GM12875 (cell line): ENCODE data around the gene CEMIP.
"Not testable (repeated sequence)": the region's sequence is repeated elsewhere in the genome, so short reads cannot be mapped to it uniquely, and the experiment has no call there.

Experiments used
- H3K4me3 ChIP-seq: one replicate; pipeline ENCODE4 v1.5.1; 2011; ENCODE audit warnings: low read depth, low read length, control low read depth
- TF ChIP-seq, protein P1 (sequence below): IDR thresholded peaks from 2 replicates; pipeline ENCODE4 v1.5.1; 2011; ENCODE audit warnings: low read depth, mild to moderate bottlenecking, control low read depth, inconsistent platforms, low read length, moderate library complexity, borderline replicate concordance; ENCODE audit not compliant: insufficient read depth

Gene CEMIP

GRCh38 chr15:80958818-80959495 is 179.8 kb downstream of the CEMIP start:
- TF ChIP-seq, protein P1, sequence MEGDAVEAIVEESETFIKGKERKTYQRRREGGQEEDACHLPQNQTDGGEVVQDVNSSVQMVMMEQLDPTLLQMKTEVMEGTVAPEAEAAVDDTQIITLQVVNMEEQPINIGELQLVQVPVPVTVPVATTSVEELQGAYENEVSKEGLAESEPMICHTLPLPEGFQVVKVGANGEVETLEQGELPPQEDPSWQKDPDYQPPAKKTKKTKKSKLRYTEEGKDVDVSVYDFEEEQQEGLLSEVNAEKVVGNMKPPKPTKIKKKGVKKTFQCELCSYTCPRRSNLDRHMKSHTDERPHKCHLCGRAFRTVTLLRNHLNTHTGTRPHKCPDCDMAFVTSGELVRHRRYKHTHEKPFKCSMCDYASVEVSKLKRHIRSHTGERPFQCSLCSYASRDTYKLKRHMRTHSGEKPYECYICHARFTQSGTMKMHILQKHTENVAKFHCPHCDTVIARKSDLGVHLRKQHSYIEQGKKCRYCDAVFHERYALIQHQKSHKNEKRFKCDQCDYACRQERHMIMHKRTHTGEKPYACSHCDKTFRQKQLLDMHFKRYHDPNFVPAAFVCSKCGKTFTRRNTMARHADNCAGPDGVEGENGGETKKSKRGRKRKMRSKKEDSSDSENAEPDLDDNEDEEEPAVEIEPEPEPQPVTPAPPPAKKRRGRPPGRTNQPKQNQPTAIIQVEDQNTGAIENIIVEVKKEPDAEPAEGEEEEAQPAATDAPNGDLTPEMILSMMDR = no peak
- H3K4me3 ChIP-seq = no peak overlapping the region

- not testable (repeated sequence) for H3K4me3 ChIP-seq
Measured at GRCh38 chr15:80965454-80965853, 186.3 kb downstream of the CEMIP start.

DNA sequence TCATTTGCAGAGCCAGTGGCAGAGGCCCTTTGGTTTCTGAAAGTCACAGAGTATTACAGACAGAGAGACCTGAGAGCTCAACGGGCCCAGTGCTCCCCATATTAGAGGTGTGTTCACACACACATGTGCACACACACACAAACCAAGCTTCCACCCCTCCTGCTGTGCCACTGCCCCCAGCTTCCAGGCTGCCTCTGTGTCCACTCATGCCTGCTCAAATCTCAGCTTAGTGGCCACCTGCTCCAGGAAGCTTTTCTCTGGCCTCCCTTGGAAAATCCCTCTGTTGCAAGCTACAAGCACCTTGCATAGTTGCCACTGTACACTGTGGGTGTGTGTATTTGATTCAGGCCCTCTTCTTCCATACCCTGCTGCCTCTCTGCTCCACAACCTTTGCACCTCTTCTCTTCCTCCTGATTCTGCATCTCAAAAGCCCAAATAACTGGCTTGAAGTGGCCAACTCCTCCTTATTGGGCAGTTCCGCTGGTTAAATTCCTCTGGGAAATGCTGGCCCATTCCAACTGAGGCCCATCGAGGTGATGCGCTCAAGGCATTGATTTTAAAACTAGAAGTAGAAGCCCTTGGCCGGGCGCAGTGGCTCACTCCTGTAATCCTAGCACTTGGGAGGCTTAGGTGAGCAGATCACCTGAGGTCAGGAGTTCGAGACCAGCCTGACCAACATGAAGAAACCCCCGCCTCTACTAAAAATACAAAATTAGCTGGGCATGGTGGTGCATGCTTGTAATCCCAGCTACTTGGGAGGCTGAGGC is 187.4 kb downstream of the CEMIP start:
- TF ChIP-seq, protein P1 = no peak
- H3K4me3 ChIP-seq = no peak overlapping the region

GRCh38 chr15:80967451-80967850 is 188.3 kb downstream of the CEMIP start:
- no peak overlapping the region for H3K4me3 ChIP-seq
- TF ChIP-seq, protein P1 = no peak

DNA sequence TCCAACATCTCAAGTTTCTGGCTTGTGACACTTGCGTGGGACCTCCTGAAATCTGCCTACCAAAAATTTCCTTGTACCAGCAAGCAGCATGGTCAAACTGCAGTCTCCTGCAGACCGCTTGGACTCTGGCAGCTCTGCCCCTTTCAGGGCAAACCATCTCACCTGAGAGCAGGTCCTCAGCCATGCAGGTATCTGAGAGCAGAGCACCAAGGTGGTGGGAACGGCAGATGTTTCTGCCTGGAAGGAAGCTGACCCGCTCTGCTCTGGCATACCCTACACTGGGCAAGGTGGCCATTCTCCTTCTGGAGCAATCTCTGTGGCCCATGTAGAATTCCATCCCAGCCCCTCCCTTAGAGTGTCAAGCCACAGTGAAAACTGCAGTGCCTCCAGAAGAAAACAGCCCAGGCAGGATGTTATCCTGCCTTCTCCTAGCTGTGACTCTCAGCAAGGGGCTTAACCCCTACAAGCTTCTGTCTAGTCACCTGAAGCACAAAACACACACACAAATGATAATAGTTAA is 188.9 kb downstream of the CEMIP start:
- H3K4me3 ChIP-seq = no peak overlapping the region
- TF ChIP-seq, protein P1 = no peak

DNA sequence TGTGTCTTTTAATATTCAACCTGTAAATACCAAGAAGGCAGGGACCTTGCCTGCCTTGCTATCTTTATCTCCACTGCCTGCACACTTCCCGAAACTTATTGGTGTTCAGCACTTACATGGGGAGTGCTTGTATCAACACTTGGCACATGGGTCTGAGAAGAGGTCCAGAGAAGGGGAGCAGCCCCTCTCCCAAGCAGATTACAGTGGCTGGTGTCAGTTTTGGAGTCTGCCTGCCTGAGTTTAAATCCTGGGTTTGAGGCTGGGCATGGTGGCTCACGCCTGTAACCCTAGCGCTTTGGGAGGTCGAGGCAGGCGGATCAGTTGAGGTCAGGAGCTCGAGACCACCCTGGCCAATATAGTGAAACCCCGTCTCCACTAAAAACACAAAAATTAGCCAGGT is 190.1 kb downstream of the CEMIP start:
- no peak overlapping the region for H3K4me3 ChIP-seq
- TF ChIP-seq, protein P1 = no peak

DNA sequence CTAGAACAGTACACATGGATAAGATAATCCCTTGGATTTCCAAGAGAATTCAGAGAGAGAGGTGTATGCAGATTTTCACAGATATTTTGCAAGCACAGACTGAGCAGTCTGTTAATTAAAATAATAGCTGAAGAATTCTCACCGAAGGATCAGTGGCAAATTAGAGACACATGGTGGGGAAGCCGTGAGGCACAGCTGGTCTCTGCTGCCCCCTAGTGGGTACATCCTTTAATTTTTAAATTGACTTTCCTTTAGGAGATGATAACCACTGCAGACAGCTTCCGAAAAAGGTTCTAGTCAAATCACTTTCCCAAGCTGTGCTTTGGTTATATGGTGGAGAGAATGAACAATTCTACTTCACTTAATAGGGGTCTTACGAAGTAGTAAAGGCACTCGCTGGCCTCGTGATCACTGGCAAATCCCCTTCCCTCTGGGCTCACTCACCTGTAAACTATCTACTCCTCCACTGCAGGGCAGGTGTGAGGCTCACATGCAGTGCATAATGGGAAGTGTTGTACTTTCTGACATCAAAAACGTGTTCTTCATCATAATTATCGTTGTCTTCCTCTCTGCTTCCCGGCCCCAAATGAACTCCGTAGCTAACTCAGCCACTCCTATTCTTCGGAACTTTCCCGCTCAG is 191.0 kb downstream of the CEMIP start:
- TF ChIP-seq, protein P1 = peak; percentile 72; the same call in 1 of the 2 replicates
- no peak overlapping the region for H3K4me3 ChIP-seq
